ENCODE data around the gene SEMA5A.

The SEMA5A gene

GRCh38 chr5:9241479-9242305, 304.2 kb downstream of the SEMA5A start:
- Histone ChIP-seq H3K27me3 (ENCODE audit: insufficient read depth, poor library complexity, severe bottlenecking) (no peaks in the 10 kb centered on the region), H3K27ac (replicated peaks) (no peak overlapping the region), H3K4me3 (replicated peaks; ENCODE audit: insufficient read depth, low read length) (no peak overlapping the region)
- no peak for TF ChIP-seq GABPA (IDR thresholded peaks at IDR 0.05; ENCODE audit: low read depth)
- TF ChIP-seq POLR2AphosphoS5 (IDR thresholded peaks at IDR 0.05; ENCODE audit: low read depth) = no peak
- no peak for TF ChIP-seq CTCF (IDR thresholded peaks at IDR 0.05; ENCODE audit: insufficient read depth, low read length)
- no peak for TF ChIP-seq SPI1 (IDR thresholded peaks at IDR 0.05; ENCODE audit: borderline replicate concordance, low read depth)
- no peak for TF ChIP-seq REST (IDR thresholded peaks at IDR 0.05; ENCODE audit: insufficient replicate concordance, low read depth)
- DNase-seq (ENCODE audit: low read depth in 1 of 2, low spot score in 1 of 2) = no peak

GRCh38 chr5:9240431-9240830, 305.4 kb downstream of the SEMA5A start:
- no peak for TF ChIP-seq GABPA (IDR thresholded peaks at IDR 0.05; ENCODE audit: low read depth)
- TF ChIP-seq POLR2AphosphoS5 (IDR thresholded peaks at IDR 0.05; ENCODE audit: low read depth) = no peak
- TF ChIP-seq CTCF (IDR thresholded peaks at IDR 0.05; ENCODE audit: insufficient read depth, low read length) = no peak
- Histone ChIP-seq H3K4me3 (replicated peaks; ENCODE audit: insufficient read depth, low read length) (no peak overlapping the region), H3K27ac (replicated peaks) (no peak overlapping the region), H3K27me3 (ENCODE audit: insufficient read depth, poor library complexity, severe bottlenecking) (no peaks in the 10 kb centered on the region)
- DNase-seq (ENCODE audit: low read depth in 1 of 2, low spot score in 1 of 2) = no peak

- Histone ChIP-seq H3K4me3 (replicated peaks; ENCODE audit: insufficient read depth, low read length) (no peak overlapping the region), H3K27ac (replicated peaks) (no peak overlapping the region), H3K27me3 (ENCODE audit: insufficient read depth, poor library complexity, severe bottlenecking) (no peaks in the 10 kb centered on the region)
- no peak for DNase-seq (ENCODE audit: low read depth in 1 of 2, low spot score in 1 of 2)
- TF ChIP-seq CTCF (IDR thresholded peaks at IDR 0.05; ENCODE audit: insufficient read depth, low read length) (no peak), GABPA (IDR thresholded peaks at IDR 0.05; ENCODE audit: low read depth) (no peak), REST (IDR thresholded peaks at IDR 0.05; ENCODE audit: insufficient replicate concordance, low read depth) (no peak), POLR2AphosphoS5 (IDR thresholded peaks at IDR 0.05; ENCODE audit: low read depth) (no peak), SPI1 (IDR thresholded peaks at IDR 0.05; ENCODE audit: borderline replicate concordance, low read depth) (no peak)
Measured at GRCh38 chr5:9239626-9240025, 306.2 kb downstream of the SEMA5A start.
